Panc1 (cell line): Measurements from ENCODE around the gene COX5A.

Experiments
- CTCF ChIP-seq: fragments of 450-650 bp; IDR thresholded peaks from 2 replicates; pipeline ENCODE4 v1.5.1; 2017; ENCODE audit warnings: mild to moderate bottlenecking
- POLR2AphosphoS5 ChIP-seq: IDR thresholded peaks from 2 replicates; pipeline ENCODE4 v1.6.1; 2012; ENCODE audit warnings: mild to moderate bottlenecking, low read depth, low read length, moderate library complexity

- no peak for TF ChIP-seq CTCF
- TF ChIP-seq POLR2AphosphoS5: no peak; the same call in 1 of the 2 replicates
These were observed 41.6 kb downstream of the COX5A start for GRCh38 chr15:74896316-74896715.
